GM19099 (cell line): ENCODE results near the gene USP21.

ENCODE experiments used
- POLR2A ChIP-seq: IDR thresholded peaks from 3 replicates; pipeline ENCODE4 v1.6.1; 2011; ENCODE audit warnings: low read depth; ENCODE audit not compliant: insufficient read length; ENCODE audit errors: extremely low read depth

The USP21 gene

GRCh38 chr1:161192476-161193465, 33.5 kb downstream of the USP21 start:
- no peak for TF ChIP-seq POLR2A

GRCh38 chr1:161193561-161194235, 34.4 kb downstream of the USP21 start:
- no peak for TF ChIP-seq POLR2A

DNA sequence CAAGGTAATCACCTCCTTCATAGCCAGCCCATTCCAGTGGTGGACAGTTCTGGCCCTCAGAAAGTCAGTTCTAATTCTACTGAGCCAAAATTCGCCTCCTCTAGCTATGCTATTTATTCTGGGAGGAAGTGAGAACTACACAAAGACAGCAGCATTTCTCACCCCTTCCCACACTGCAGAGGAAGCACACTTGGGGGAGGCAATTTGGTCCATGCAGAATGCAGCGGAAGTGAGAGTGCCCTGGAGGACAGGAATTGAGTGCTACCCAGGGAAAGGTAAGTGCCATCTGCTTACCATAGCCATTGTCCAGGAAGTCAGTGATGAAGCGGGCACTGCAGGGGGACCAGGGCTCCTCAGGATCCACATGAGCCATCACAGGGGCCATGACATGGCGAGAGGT, 35.9 kb downstream of the USP21 start:
- no peak for TF ChIP-seq POLR2A

- no peak for TF ChIP-seq POLR2A
Measured at GRCh38 chr1:161196111-161196510, 36.8 kb downstream of the USP21 start.

- no peak for TF ChIP-seq POLR2A
Measured at GRCh38 chr1:161196521-161197451, 37.5 kb downstream of the USP21 start.

GRCh38 chr1:161197560-161198193, 38.4 kb downstream of the USP21 start:
- TF ChIP-seq POLR2A, result no peak

- TF ChIP-seq POLR2A, result no peak
Measured at GRCh38 chr1:161198194-161198896, 39.0 kb downstream of the USP21 start.

- TF ChIP-seq POLR2A, result no peak
Measured at GRCh38 chr1:161198897-161199431, 39.7 kb downstream of the USP21 start, which contains the start of gene ADAMTS4. Gene ADAMTS4, minus strand, starts transcription at chr1:161199054. Its CDS starts 427 bp downstream, at chr1:161198627.

GRCh38 chr1:161199506-161200139, 40.3 kb downstream of the USP21 start:
- no peak for TF ChIP-seq POLR2A

GRCh38 chr1:161200421-161200991, 41.2 kb downstream of the USP21 start:
- no peak for TF ChIP-seq POLR2A

GRCh38 chr1:161200992-161201835, 41.9 kb downstream of the USP21 start:
- no peak for TF ChIP-seq POLR2A
